ENCODE measurements around the gene RAI14. TPM values are rescaled to one million over a fixed set of nuclear protein-coding genes. Genes with fewer than 3 reads are reported as not detected.

The RAI14 gene
- total RNA-seq, 2 donors from 2014 or later = 0.67 to 1.5 TPM

- DNase-seq = no peak
- Mint-ChIP-seq H3K4me1 (ENCODE audit: low read depth) (no peaks in the 10 kb centered on the region), H3K4me3 (no peak overlapping the region), H3K27ac (no peak overlapping the region), H3K9me3 (peaks cover 0 to under 1% of the 10 kb centered on the region in 2 donors), H3K36me3 (ENCODE audit: insufficient read depth in 2 of 2) (no peaks in the 10 kb centered on the region), H3K27me3 (ENCODE audit: low read depth) (peaks cover 10% of the 10 kb centered on the region)
- ATAC-seq (replicated peaks in 1 of 2) = peak in 1 of 2 donors; percentile 17
Observed at GRCh38 chr5:34847056-34847455, 190.9 kb downstream of the RAI14 start.

DNA sequence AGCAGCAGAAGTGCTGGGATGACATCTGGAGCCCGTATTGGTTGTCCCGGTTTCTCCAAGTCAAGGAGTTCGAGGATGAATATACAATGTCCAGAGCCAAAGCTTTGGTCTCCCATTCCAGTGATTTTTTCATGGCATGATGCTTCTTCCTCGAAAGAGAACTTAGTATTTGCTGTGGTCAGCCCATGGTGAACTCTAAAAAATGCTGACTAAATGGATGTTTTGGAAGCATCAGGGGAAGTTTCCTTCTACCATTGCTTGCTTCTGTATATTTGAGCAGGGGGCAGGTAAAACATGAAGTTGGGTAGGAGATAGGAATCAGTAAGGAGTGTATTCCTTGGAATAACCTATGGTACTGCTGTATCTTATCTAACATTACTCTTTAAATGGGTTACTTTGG is 191.4 kb downstream of the RAI14 start:
- Mint-ChIP-seq H3K27me3 (ENCODE audit: low read depth) (peaks cover 10% of the 10 kb centered on the region), H3K4me1 (ENCODE audit: low read depth) (no peaks in the 10 kb centered on the region), H3K9me3 (peaks cover 0 to 4% of the 10 kb centered on the region in 2 donors), H3K27ac (no peak overlapping the region), H3K4me3 (no peak overlapping the region), H3K36me3 (ENCODE audit: insufficient read depth in 2 of 2) (no peaks in the 10 kb centered on the region)
- ATAC-seq (replicated peaks in 1 of 2) = no peak
- no peak for DNase-seq

GRCh38 chr5:34848230-34848629 is 192.1 kb downstream of the RAI14 start:
- H3K27me3 Mint-ChIP-seq (ENCODE audit: low read depth) = peaks cover 10% of the 10 kb centered on the region
- H3K4me1 Mint-ChIP-seq (ENCODE audit: low read depth) = no peaks in the 10 kb centered on the region
- DNase-seq = no peak
- H3K9me3 Mint-ChIP-seq = peaks cover 0 to 4% of the 10 kb centered on the region in 2 donors
- no peak overlapping the region for H3K4me3 Mint-ChIP-seq
- H3K27ac Mint-ChIP-seq = no peak overlapping the region
- ATAC-seq (replicated peaks in 1 of 2) = no peak
- H3K36me3 Mint-ChIP-seq (ENCODE audit: insufficient read depth in 2 of 2) = no peaks in the 10 kb centered on the region

GRCh38 chr5:34849253-34849652 is 193.1 kb downstream of the RAI14 start:
- no peak overlapping the region for H3K27ac Mint-ChIP-seq
- peaks cover 10% of the 10 kb centered on the region for H3K27me3 Mint-ChIP-seq (ENCODE audit: low read depth)
- no peaks in the 10 kb centered on the region for H3K4me1 Mint-ChIP-seq (ENCODE audit: low read depth)
- H3K9me3 Mint-ChIP-seq = peaks cover 0 to 4% of the 10 kb centered on the region in 2 donors
- H3K4me3 Mint-ChIP-seq = no peak overlapping the region
- no peak for ATAC-seq (replicated peaks in 1 of 2)
- no peaks in the 10 kb centered on the region for H3K36me3 Mint-ChIP-seq (ENCODE audit: insufficient read depth in 2 of 2)
- no peak for DNase-seq

GRCh38 chr5:34854459-34855174 is 198.5 kb downstream of the RAI14 start:
- Mint-ChIP-seq H3K27ac (no peak overlapping the region), H3K4me1 (ENCODE audit: low read depth) (no peaks in the 10 kb centered on the region), H3K36me3 (ENCODE audit: insufficient read depth in 2 of 2) (no peaks in the 10 kb centered on the region), H3K4me3 (no peak overlapping the region), H3K9me3 (peaks cover 0 to 4% of the 10 kb centered on the region in 2 donors), H3K27me3 (ENCODE audit: low read depth) (no peaks in the 10 kb centered on the region)
- DNase-seq (no peak), ATAC-seq (replicated peaks in 1 of 2) (peak in 1 of 2 donors; percentile 52)

GRCh38 chr5:34857161-34857560 is 201.0 kb downstream of the RAI14 start:
- H3K4me1 Mint-ChIP-seq (ENCODE audit: low read depth) = no peaks in the 10 kb centered on the region
- no peak for ATAC-seq (replicated peaks in 1 of 2)
- H3K9me3 Mint-ChIP-seq = peaks cover 0 to 3% of the 10 kb centered on the region in 2 donors
- no peak for DNase-seq
- no peaks in the 10 kb centered on the region for H3K27me3 Mint-ChIP-seq (ENCODE audit: low read depth)
- H3K36me3 Mint-ChIP-seq (ENCODE audit: insufficient read depth in 2 of 2) = no peaks in the 10 kb centered on the region
- H3K4me3 Mint-ChIP-seq = no peak overlapping the region
- no peak overlapping the region for H3K27ac Mint-ChIP-seq

DNA sequence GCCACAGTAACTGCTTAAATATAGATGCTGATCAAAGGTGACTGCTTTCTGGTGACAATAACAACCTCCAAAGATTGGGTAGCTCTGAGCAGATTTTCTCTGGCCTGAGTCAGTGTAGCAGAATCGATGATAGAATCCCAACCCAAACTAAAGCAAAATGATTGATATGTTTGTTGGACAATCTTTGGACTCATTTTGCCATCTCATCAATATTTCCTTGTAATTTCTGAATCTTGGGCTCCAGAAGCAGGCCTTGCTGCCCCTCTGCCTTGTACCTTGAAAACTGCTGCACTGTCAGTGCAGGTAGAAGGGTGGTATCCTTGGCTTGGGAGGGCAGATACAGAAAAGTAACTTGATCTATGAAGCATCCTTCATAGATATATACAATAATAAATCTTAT is 201.8 kb downstream of the RAI14 start:
- ATAC-seq (replicated peaks in 1 of 2) (no peak), DNase-seq (no peak)
- H3K4me3 Mint-ChIP-seq = no peak overlapping the region
- H3K4me1 Mint-ChIP-seq (ENCODE audit: low read depth) = no peaks in the 10 kb centered on the region
- no peaks in the 10 kb centered on the region for H3K9me3 Mint-ChIP-seq
- no peak overlapping the region for H3K27ac Mint-ChIP-seq
- no peaks in the 10 kb centered on the region for H3K27me3 Mint-ChIP-seq (ENCODE audit: low read depth)
- H3K36me3 Mint-ChIP-seq (ENCODE audit: insufficient read depth in 2 of 2) = no peaks in the 10 kb centered on the region

- H3K36me3 Mint-ChIP-seq (ENCODE audit: insufficient read depth in 2 of 2) = no peaks in the 10 kb centered on the region
- no peaks in the 10 kb centered on the region for H3K27me3 Mint-ChIP-seq (ENCODE audit: low read depth)
- no peaks in the 10 kb centered on the region for H3K4me1 Mint-ChIP-seq (ENCODE audit: low read depth)
- ATAC-seq (replicated peaks in 1 of 2) (no peak), DNase-seq (no peak)
- no peak overlapping the region for H3K4me3 Mint-ChIP-seq
- H3K9me3 Mint-ChIP-seq = no peaks in the 10 kb centered on the region
- H3K27ac Mint-ChIP-seq = no peak overlapping the region
Observed at GRCh38 chr5:34858790-34859189, 202.7 kb downstream of the RAI14 start.

DNA sequence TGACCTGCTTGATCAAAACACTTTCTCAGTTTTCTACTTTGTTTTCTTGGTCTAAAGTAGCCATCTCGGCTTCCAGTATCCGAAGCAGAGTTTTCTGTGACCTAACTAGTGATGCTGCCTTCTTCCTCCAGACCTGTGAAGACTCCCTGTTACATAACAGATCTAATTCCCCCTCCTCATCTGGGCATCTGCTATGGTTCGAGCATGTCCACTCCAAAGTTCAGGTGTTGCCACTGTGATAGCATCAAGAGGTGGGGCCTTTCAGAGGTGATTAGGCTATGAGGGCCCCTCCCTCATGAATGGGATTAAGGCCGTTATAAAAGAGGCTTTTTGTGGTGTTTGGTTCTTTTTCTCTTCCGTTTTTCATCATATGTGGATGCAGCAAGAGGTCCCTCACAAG is 203.1 kb downstream of the RAI14 start:
- Mint-ChIP-seq H3K4me3 (no peak overlapping the region), H3K4me1 (ENCODE audit: low read depth) (no peaks in the 10 kb centered on the region), H3K27ac (no peak overlapping the region), H3K9me3 (no peaks in the 10 kb centered on the region), H3K36me3 (ENCODE audit: insufficient read depth in 2 of 2) (no peaks in the 10 kb centered on the region), H3K27me3 (ENCODE audit: low read depth) (no peaks in the 10 kb centered on the region)
- DNase-seq (no peak), ATAC-seq (replicated peaks in 1 of 2) (no peak)

- Mint-ChIP-seq H3K36me3 (ENCODE audit: insufficient read depth in 2 of 2) (no peaks in the 10 kb centered on the region), H3K4me3 (no peak overlapping the region), H3K4me1 (ENCODE audit: low read depth) (no peaks in the 10 kb centered on the region), H3K9me3 (no peaks in the 10 kb centered on the region), H3K27ac (no peak overlapping the region), H3K27me3 (ENCODE audit: low read depth) (no peaks in the 10 kb centered on the region)
- DNase-seq (no peak), ATAC-seq (replicated peaks in 1 of 2) (no peak)
Observed at GRCh38 chr5:34863946-34864345, 207.8 kb downstream of the RAI14 start.

DNA sequence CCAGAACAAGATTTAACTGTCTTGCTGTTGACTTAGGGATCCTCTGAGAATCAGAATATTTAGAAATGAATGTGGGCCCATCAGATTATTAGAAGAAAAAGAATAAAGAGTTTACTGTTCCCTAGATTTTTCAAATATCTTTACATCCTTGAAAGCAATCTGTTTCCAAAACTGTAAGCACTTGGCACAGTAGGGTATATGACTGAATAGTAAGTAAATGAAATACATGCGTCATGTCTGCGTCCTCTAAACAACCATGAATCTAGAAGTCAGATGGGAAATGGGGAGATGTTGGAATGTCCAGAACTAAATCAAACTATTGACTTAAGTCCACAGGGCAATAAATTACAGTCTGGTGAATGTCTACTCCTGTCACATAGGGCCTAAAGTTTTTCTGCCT is 209.0 kb downstream of the RAI14 start:
- DNase-seq = no peak
- no peaks in the 10 kb centered on the region for H3K36me3 Mint-ChIP-seq (ENCODE audit: insufficient read depth in 2 of 2)
- no peak overlapping the region for H3K4me3 Mint-ChIP-seq
- no peaks in the 10 kb centered on the region for H3K4me1 Mint-ChIP-seq (ENCODE audit: low read depth)
- no peaks in the 10 kb centered on the region for H3K27me3 Mint-ChIP-seq (ENCODE audit: low read depth)
- H3K27ac Mint-ChIP-seq = no peak overlapping the region
- ATAC-seq (replicated peaks in 1 of 2) = no peak
- H3K9me3 Mint-ChIP-seq = no peaks in the 10 kb centered on the region

GRCh38 chr5:34866989-34867471 is 210.9 kb downstream of the RAI14 start:
- Mint-ChIP-seq H3K4me3 (no peak overlapping the region), H3K36me3 (ENCODE audit: insufficient read depth in 2 of 2) (no peaks in the 10 kb centered on the region), H3K27ac (no peak overlapping the region), H3K4me1 (ENCODE audit: low read depth) (no peaks in the 10 kb centered on the region), H3K9me3 (no peaks in the 10 kb centered on the region), H3K27me3 (ENCODE audit: low read depth) (no peaks in the 10 kb centered on the region)
- ATAC-seq (replicated peaks in 1 of 2) (no peak), DNase-seq (no peak)

DNA sequence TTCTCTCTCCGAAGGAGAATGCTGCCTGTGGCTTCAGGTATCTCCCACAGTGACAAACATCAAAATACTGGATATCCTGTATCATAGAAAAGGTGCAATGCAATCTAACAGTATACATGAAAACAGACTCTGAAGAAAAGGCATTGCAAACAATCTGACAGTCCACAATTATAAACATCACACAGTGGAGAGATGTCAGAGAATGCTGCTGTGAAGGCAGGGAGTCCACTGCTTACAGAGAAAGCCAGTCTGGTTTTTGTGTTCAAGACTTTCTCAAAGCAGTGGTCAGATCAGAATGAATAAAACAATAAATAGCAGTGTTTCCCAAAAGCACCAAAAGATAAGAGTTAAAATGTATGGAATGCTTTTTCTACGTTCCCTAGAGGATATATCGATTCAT is 211.5 kb downstream of the RAI14 start:
- no peak overlapping the region for H3K4me3 Mint-ChIP-seq
- ATAC-seq (replicated peaks in 1 of 2) = no peak
- H3K36me3 Mint-ChIP-seq (ENCODE audit: insufficient read depth in 2 of 2) = no peaks in the 10 kb centered on the region
- H3K9me3 Mint-ChIP-seq = no peaks in the 10 kb centered on the region
- H3K4me1 Mint-ChIP-seq (ENCODE audit: low read depth) = no peaks in the 10 kb centered on the region
- no peak for DNase-seq
- no peak overlapping the region for H3K27ac Mint-ChIP-seq
- H3K27me3 Mint-ChIP-seq (ENCODE audit: low read depth) = no peaks in the 10 kb centered on the region

GRCh38 chr5:34868791-34869190 is 212.7 kb downstream of the RAI14 start:
- Mint-ChIP-seq H3K27ac (no peak overlapping the region), H3K27me3 (ENCODE audit: low read depth) (peaks cover 5% of the 10 kb centered on the region), H3K4me3 (no peak overlapping the region), H3K36me3 (ENCODE audit: insufficient read depth in 2 of 2) (no peaks in the 10 kb centered on the region), H3K9me3 (no peaks in the 10 kb centered on the region), H3K4me1 (ENCODE audit: low read depth) (no peaks in the 10 kb centered on the region)
- DNase-seq (no peak), ATAC-seq (replicated peaks in 1 of 2) (no peak)

Data from activated T-cell treated with anti-CD3 and anti-CD28 coated beads, Interleukin-2, amount 50 U/mL, for 72 hours (primary cell).